ENCODE results near the gene CAMTA1.

Gene CAMTA1

DNA sequence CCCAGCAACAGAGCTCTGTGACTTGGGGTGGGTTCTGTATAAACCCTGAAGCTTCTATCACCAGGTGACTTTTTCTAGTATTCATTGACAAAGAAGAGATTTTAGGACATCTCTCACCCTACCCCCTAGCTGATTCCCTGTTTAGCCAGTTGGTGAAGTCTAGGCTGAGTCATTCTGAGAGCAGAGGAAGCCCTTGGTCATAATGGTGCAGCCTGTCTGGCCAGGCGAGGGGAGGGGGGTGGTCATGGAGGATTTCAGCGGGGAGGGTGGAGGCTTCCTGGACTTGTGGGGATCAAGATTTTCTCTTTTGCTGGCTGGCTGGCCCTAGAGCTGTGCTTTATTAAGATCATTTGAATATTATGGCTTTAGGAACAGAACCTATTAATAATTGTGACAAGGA, 262.6 kb downstream of the CAMTA1 start:
- DNase-seq: no peak

DNA sequence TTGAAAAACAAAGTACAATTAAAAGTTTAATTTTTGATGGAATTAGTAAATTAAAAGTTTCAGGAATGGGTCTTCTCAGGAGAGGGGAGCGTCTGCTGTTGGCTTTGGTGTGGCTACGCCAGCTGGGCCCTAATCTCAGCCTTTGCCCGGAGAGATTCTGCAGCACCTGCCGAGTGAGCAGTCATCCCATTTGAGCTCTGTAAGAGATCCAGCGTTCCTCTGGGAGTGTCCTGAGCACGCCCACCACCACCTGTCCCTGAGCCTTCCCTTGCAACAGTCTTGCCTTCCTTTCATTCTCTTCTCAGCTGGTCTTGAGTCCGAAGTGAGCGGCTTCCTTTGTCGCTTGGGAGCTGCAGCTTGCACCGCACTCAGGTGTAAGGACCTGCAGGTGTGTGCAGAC, 263.1 kb downstream of the CAMTA1 start:
- DNase-seq: no peak

DNA sequence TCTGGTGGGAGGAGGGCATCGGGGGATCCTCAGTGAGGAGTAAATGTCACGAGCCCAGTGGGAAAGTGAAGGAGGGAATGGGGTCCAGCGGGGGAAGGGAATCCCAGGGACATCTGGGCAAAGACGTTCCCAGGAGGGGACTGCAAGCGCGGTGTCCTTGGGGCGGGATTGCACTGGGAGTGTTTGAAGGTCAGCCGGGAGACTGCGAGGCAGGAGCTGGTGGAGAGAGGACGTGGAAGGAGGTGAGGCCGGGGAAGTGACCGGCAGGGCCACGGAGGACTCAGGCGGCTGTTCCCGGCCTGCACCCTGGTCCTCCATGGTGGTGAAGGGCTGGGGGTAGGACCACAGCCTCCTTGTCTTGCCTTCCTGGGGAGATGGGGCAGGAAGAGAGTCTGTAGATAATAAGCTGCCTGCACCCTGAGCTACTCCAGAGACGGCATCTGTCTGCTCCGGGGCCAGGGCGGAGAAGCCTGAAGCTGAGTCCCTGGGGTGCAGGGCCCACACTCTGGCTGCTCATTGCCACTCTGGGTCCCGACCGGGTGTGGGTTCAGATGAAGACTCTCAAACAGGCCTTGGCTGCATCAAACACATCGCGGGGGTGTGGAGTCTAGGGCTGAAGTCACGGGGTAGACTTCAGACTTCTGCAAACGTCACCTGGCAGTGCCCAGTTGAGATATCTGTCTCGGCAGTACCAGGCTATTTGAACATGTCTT, 264.8 kb downstream of the CAMTA1 start:
- DNase-seq: no peak

DNA sequence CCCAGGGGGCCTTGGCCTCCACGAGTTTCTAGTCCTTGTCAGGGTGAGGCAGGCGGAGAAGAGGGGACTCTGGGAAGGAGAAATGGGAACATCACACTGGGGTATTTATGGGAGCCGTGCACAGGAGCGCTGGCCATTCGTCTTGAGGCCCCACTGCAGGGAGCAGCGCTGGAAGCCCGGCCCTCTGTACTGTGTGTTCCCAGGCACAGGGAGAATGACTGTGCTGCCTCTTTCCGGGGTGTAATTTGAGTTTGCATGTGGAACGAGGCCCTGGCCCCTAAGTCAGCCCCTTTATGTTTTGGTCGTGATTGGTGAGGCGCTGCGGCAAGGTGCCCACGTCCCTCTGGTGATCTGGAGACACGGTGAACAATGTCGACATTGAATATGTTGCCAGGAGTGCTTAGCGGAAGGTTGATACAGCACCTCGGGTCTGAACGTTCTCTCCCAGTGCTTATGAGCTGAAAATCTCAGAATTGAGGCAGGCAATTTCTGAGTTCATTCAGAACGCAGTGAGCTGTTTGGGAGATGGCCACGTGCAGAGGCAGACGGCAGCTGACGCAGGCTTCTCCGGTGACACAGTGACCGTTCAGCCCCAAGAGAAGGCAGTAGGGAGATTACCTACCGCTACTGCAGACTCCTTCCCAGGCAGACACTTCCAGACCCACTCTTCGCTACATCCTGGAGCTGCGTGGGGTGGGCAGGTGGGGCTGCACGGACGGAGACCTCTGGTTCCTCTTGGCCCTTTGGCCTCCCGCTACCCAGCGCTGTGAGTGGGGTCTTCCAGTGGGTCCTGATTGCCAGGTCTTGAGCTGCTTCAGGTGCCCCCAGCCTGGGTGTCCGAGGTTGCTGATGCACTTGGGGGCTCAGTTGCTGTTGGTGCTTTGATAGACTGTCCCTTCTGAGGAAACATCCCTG, 265.8 kb downstream of the CAMTA1 start:
- no peak for DNase-seq

DNA sequence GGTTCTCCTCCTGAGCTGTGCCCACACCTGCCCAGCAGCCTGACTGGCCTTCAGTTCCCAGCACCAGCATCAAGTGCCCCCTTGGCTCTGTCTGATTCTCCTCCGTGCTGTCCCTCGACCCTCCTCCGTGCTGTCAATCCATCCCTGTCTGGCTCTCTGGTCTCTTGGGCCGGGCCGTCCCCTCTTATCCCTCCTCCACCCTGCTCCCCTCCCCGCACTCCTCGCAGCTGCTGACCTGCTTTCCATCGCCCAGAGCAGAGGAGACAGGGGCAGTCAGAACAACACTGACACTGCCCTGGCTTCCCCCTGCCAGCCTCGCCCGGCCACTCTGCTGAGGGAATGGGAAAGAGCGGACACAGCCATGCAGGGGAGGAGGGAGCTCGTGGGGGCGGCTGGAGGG, 267.4 kb downstream of the CAMTA1 start:
- no peak for DNase-seq

DNA sequence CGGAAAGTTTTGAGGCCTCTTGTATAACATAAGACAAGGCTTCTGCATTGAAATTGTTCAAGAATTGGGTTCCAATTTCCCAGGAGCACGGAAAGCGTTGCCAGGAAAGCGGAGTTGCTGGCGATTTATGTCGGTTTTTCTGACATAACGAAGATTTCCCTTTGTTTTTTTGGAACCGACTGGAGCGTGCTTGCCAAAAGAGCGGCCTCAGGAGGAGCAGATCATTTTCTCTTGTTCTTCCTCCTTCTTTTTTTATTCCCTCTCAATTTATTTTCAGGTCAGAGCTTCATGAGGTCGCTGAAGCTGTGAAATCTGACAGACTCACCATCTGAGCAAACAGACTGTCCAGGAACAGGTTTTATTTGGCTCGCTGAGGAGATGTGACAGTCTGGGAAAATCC, 275.5 kb downstream of the CAMTA1 start:
- DNase-seq: no peak

DNA sequence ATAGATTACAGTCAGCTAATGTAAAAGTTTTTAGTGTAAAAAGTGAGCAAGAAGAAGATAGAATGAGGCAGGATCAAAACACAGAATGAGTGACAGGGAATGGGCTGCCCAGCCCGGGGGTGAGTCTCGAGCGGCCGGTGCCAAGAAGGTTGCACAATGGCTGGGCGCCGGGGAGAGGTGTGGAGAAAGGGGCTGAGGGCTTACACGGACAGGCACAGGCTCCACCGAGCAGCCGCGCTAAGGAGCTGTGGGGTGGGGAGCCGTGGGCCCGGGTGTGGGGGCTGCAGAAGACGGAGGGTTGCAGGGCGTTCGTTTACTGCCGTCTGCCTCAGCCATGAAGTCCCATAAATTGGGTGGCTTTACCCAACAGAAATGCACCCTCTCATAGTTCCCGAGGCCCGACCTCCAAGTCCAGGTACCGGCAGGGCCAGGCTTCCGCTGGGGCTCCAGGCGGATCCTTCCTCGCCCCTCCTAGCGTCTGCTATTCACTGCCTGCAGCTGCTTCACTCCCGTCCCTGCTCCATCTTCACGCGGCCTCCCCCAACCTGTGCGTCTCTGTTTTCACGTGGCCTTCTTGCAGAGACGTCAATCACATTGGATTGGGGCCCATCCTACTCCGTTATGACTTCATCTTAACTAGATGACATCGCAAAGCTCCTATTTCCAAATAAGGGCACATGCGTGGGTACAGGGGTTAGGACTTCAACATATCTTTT, 277.2 kb downstream of the CAMTA1 start:
- no peak for DNase-seq

DNA sequence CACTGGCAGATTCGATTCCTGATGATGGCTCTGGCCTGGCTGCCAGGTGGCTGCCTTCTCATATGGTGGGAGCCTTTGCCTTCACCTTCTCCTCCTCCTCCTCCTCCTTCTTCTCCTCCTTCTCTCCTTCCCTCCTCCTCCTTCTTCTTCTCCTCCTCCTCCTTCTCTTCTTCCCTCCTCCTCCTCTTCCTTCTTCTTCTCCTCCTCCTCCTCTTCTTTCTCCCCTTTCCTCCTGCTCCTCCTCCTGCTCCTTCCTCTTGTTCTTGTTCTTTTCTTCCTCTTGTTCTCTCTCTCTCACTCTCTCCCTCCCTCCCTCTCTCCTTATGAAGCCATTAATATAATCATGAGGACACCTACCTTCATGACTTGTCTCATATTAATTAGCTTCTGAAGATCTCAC, 278.7 kb downstream of the CAMTA1 start:
- no peak for DNase-seq

DNA sequence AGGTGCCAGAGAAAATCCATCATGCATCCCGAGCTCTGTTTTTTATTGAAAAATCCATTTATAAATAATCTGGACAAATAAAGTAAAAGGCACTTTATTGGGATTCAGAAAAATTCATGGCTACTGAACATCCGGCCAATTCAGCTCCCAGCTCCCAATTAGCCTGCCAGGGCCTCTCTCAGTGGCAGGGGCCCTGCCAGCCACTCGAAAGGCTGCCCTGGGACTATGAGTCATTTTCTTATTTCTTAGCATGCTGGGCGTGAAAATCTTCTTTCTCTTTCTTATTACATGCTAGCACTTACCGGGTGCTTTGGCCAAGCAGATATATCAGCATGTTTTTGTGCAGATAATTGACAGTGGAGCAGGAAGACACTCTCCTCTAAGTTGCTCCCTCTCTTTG, 283.3 kb downstream of the CAMTA1 start:
- DNase-seq: no peak

DNA sequence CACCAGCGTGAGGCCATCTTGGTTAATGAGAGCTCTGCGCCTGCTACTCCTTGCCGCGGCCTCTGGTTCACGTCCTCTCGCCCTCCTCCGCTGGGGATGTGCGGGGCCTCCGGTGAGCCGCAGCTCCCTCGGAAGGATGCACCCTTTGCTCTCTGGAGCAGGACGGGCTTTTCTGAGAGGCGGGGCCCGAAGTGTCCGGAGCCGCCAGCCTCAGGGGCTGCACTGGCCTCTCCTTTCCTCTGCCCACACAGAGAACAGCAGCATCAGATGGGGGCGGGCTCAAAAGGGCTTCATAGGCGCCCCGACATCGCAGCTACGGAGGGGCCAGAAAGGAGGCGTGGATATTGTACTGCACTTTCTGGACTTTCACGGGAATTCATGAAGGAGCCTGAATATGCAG, 284.7 kb downstream of the CAMTA1 start:
- DNase-seq: no peak

DNA sequence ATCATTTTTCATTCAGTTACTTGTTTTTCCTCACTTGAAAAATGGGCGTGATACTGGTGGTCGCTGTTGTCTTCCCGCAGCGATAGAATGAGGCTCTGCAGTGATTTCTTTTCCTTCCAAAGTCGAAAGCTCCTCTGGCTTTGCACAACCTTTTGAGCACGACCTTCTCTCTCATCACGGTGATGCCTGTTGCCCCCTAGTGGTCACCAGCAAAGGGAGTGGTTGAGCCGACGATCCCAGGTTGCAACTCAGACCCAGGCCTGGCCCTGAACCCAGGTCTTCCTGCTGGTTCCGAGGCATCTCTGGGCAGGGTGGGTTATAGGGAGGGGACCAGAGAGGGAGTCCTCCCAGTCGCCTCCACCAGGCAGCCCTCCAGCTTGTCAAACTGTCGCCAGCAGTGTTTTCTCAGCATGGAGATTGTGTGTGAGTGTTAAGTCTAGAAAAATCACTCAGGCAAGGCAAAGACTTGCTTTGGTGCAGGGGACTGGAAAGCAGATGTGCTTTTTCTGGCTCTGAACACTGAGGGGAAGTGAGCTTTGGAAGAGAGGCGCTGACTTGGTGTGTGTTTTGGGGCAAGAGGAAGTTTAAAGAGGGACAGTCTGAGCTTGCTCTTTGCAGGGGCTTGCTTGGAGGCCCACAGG, 285.3 kb downstream of the CAMTA1 start:
- DNase-seq: peak; percentile 27 to 33

DNA sequence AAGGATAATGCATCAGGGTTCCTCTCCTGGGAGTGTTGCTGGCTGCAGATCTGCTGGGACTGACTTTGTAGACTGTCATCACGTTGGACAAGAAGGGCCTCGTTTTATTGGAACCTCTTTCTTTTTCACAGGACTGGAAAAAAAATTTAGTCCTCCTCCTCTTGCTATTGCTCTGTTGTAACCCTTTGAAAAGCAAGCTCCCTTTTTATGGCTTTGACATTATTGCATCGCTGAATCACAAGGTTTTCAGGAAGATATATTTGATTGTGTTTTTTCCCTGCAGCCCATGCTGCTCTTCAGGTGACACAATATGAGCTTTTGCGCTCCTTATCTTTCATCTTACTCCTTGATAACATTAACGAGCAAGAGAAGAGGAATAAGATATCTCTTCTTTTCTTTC, 290.9 kb downstream of the CAMTA1 start:
- no peak for DNase-seq

DNA sequence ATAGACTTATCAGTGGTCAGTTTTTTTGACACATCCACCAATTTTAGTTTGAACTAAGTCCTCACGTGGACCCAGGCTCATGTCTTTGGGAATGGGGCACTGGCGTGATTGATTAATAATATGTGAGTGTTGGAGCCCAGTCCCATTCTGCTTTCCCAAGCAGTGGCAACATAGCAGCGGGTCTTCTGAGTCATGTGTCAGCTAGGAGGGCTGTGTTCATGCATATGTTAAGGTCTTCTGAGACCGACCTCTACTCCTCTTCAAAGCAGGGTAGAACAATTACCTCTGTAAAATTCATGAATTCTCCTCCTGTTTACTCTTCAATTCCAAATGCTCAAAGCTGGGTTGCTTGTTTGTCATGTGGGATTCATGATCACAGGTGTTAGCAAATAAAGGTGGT, 291.3 kb downstream of the CAMTA1 start:
- no peak for DNase-seq

DNA sequence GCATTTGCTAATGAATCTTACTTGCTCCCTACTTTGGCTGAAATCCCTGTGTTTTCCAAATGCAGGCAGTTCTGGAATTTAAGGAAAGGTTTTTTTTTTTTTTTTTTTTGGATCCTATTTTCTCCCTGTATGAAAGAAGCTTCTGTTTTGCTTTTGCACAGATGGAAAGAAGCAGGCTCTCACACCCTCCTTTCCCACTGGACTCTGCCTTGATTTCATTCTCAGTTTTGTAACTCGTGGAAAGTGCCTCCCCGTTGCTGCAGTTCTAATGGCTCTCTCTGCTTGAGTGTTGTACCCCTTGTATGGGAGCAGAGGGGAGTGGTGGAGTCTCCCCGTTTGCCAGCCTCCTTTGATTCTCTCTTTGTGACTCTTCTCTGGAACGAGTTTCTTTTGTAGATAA, 291.9 kb downstream of the CAMTA1 start:
- DNase-seq: no peak

DNA sequence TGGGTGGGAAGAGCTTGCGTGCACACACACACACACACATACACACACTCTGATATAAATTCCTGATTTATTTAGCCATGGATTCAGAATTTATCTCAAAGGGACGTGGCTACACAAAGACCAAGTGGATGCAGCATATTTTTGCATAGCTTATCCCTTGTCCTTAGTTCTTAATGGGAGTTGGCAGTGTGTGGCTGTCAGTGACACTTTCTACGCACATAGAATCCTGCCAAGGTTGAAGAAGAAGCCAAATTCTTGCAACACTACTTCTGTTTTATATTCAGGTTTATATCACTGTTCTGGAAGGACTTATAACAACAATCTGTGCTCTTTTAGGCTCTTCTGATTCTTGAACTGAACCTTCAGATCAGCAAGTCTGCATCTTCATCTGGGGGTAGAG, 292.7 kb downstream of the CAMTA1 start:
- DNase-seq: no peak

DNA sequence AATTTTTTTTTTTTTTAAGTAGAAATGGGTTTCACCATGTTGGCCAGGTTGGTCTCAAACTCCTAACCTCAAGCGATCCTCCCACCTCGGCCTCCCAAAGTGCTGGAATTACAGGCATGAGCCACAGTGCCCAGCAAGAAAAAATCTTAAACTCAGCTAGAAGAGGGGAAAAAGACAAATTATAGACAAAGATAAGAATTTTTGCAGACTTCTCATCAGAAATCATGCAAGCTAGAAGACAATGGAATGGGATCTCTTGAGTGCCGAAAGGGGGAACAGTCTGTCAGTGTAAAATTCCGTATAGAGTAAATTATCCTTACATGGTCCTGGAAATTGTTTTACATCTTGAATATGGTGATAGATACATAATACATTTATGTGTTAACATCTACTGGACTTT, 294.4 kb downstream of the CAMTA1 start:
- DNase-seq: no peak

DNA sequence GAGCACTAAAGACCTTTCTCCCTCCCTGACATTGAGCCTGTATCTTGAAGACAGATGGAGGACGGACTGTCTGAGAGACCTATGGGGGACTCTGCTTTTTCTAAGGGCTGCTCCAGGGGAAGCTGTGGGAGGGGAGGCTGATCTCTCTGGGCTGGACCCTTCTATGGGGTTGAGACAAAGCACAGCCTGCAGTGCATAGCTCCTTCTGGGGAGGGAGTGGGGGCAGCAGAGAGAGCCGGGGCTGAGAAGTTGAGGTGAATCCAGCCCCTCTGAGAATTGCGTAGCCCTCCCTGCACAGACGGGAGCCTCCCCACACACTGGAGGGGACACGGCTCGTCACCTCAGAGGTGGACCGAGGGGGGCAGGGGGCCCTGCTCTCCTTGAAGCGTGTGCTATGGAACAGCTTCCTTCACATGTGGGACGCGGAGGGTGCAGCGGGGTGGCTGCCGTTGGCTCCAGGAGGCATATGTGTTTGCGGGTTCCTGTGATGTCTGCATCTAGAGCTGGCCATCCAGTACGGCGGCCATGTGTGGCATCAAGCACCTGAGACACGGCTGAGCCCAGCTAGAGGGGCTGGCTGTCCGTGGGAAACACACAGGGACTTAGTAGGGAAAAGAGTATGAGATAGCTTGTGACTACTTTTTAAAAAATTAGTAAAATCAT, 299.1 kb downstream of the CAMTA1 start:
- DNase-seq: no peak

DNA sequence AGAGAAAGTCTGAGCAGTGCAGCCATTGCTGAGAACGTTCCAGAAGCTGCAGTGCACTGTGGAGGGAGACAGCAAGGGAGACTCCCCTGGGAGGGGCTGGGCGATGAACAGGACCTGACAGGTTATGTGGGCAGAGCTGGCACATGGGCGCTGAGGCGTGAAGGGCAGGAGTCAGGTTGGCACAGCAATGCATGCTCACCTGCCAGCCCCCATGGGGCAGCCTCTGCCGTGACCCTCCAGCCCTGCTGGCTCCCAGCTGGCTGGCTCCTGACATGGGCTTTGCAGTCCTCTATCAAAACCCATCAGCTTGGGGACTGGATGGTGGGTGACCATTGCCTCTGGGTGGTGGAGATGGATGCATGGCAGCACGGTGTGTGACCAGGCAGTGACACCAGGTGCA, 300.3 kb downstream of the CAMTA1 start:
- no peak for DNase-seq

DNA sequence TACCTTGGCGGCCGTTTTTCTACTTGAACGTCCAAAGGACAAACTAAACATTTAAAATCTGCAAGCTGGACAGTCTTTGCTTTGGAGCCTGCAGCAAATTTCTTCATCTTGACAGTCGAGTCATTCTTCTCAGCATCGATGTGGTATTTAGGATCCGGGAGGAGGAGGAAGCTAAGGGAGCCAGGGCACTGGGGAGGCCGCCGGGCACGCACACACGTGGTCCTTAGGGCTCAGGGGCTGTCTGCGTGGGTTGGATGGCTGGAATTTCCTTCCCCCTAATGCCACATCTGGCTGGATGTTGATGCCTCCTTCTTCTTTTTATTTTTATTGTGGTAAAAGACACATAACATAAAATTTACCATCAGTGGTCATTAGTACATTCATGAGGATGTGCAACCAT, 300.9 kb downstream of the CAMTA1 start:
- DNase-seq: no peak

DNA sequence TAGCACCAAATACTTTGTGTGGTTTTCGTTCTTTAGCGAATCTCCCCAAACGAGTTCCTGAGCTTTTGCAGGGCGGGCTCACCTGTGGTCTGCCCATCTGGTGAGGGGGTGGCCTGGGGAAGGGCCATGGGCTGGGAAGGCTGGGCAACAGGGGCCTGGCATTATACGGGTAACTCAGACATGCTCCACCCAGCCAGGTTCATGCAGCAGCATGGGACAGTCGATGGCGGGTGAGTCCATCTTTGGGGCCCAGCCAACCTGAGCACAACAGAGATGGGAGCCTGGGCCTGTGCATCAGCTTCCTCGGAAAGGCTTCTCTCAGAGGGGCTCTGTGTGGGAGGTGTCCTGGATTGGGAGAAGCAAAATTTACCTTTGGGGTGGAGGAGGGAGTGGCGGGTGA, 302.6 kb downstream of the CAMTA1 start:
- DNase-seq: no peak

DNA sequence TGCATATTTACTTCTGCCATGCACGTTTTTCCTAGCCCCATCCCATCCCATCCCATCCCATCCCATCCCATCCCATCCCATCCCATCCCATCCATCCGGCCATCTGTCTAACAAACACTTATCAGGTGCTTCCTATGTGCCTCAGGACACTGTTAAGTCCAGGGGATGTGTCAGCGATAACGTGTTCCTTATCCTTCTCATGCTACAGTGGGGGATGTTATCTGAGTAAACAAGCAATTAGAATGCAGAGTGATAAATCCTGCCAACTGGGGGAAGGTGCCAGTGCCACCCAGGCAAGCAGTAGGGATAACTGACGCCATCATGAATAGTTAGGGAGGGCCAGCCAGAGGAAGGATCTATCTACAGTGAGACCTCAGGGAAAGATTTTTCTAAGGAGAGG, 304.2 kb downstream of the CAMTA1 start:
- no peak for DNase-seq

DNA sequence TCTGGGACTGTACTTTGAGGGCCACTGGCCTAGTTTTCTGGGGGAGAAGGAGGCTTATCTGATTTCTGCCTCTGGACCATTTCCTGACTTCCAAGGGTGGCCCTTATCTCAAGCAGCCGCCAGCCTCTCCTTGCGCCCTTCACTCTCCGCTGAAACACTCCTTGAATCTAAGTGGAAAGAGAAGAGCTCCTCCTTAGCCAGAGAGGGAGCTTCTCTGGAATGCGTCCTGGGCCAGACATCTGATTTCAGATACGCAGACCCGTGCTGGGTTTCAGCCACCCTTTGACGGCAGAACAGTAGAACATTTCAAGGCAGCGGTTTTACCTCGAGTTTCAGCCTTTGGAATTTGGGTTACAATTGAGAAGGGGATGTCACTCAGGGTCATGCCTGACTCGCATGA, 308.0 kb downstream of the CAMTA1 start:
- no peak for DNase-seq

DNA sequence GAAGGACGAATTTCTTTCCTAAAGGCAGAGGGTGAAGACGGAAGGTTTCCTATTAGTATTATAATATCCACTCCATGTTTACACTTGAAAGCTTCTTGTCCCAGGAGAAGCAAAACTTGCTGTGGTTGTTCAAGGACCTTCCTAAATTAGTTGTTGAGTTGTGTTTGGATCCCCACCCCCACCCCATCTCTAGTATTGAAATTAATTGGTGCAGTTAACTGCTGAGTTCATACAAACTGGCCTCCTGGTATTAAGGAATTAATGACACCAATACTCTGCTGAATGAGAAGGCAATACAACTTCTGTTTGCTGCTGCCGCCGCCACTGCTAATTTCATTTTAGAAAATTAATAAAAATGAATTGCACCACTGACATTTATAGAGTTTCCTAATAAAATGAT, 308.8 kb downstream of the CAMTA1 start:
- DNase-seq: no peak
